Epithelial cell of esophagus (primary cell): ENCODE results near the gene HCN1.
"Not testable (repeated sequence)": the region's sequence is repeated elsewhere in the genome, so short reads cannot be mapped to it uniquely, and the experiment has no call there.

Experiments used
- DNase-seq: peaks from one replicate; pipeline ENCODE4 v3.0.0; 2010; ENCODE audit warnings: low read depth
- H3K4me3 ChIP-seq: 2 replicates; pipeline ENCODE4 v1.5.1; 2011; ENCODE audit warnings: mild to moderate bottlenecking, low read length, control low read depth
- CTCF ChIP-seq: IDR thresholded peaks from 2 replicates; pipeline ENCODE4 v1.5.1; 2011; ENCODE audit warnings: low read depth, mild to moderate bottlenecking, low read length, control low read depth, inconsistent platforms; ENCODE audit not compliant: insufficient read depth; ENCODE audit errors: missing control alignments

The HCN1 gene

GRCh38 chr5:45521067-45521466 lies 175.1 kb downstream of the HCN1 start:
- no peak for TF ChIP-seq CTCF
- no peak overlapping the region for H3K4me3 ChIP-seq
- DNase-seq: peak; percentile 3

- H3K4me3 ChIP-seq: no peak overlapping the region
- no peak for TF ChIP-seq CTCF
- no peak for DNase-seq
These were observed 183.7 kb downstream of the HCN1 start for GRCh38 chr5:45512521-45512920.

- no peak for DNase-seq
- no peak overlapping the region for H3K4me3 ChIP-seq
- no peak for TF ChIP-seq CTCF
These were observed 186.8 kb downstream of the HCN1 start for GRCh38 chr5:45509371-45509770.

- H3K4me3 ChIP-seq: no peak overlapping the region
- TF ChIP-seq CTCF: no peak
- no peak for DNase-seq
These were observed 188.0 kb downstream of the HCN1 start for GRCh38 chr5:45508135-45508534.

GRCh38 chr5:45507178-45507577 lies 189.0 kb downstream of the HCN1 start:
- DNase-seq: no peak
- no peak overlapping the region for H3K4me3 ChIP-seq
- no peak for TF ChIP-seq CTCF

GRCh38 chr5:45499006-45499405 lies 197.2 kb downstream of the HCN1 start:
- DNase-seq, H3K4me3 ChIP-seq: not testable (repeated sequence)

- TF ChIP-seq CTCF: no peak
These were observed 204.8 kb downstream of the HCN1 start for GRCh38 chr5:45491368-45491767.

GRCh38 chr5:45484781-45485180 lies 211.4 kb downstream of the HCN1 start:
- no peak for DNase-seq
- no peak for TF ChIP-seq CTCF
- H3K4me3 ChIP-seq: no peak overlapping the region

More at GRCh38 chr5:45491368-45491767, 204.8 kb downstream of the HCN1 start:
- H3K4me3 ChIP-seq: no peak overlapping the region
- no peak for DNase-seq
